Choroid plexus epithelial cell (primary cell): Measurements from ENCODE around the gene CCDC152.
A peak's percentile ranks its signal among the peaks of the same experiment; 100 is the strongest.

ENCODE experiments used
- DNase-seq: peaks from one replicate; pipeline ENCODE4 v3.0.0-alpha.2; 2010; ENCODE audit warnings: low read depth
- H3K4me3 ChIP-seq: 2 replicates; pipeline ENCODE4 v1.5.1; 2011; ENCODE audit warnings: low read depth, mild to moderate bottlenecking, control low read depth, low read length, moderate library complexity
- TF ChIP-seq, protein P1 (sequence below): conservative IDR thresholded peaks from 2 replicates; pipeline ENCODE4 v1.5.1; 2011; ENCODE audit warnings: low read depth, mild to moderate bottlenecking, control low read depth, inconsistent platforms, low read length, moderate library complexity

The CCDC152 gene

DNA sequence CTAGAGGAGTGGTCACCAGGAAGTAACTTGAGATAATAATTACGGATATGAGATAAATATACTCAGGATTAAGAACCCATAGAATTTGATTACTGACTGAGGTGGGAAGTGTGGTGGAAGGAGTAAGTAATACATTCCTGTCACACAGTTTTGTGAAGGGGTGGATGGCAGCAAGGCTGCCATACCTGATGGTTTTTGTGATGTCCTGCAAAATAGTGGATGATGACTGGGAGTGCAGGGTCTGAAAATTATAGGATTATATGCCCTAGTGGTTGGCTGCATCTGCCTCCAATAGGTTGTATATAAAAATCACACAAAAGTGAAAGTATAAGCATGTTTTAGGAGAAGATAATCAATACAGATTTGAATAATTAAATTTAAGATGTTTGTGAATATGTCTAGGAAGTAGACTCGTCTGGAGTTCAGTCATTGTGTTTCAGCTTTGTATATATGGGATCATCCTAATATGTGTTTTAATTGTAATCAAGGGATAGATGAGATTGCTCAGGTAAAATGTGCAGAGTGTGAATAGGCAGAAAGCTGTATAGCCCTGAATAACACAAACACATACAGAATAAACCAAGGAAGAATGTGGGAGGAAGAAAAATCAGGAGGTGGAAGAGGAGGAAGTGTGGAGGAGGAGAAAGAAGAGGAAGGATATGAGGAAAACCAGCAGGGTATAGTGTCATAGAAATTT lies 49.5 kb downstream of the CCDC152 start:
- TF ChIP-seq, protein P1, sequence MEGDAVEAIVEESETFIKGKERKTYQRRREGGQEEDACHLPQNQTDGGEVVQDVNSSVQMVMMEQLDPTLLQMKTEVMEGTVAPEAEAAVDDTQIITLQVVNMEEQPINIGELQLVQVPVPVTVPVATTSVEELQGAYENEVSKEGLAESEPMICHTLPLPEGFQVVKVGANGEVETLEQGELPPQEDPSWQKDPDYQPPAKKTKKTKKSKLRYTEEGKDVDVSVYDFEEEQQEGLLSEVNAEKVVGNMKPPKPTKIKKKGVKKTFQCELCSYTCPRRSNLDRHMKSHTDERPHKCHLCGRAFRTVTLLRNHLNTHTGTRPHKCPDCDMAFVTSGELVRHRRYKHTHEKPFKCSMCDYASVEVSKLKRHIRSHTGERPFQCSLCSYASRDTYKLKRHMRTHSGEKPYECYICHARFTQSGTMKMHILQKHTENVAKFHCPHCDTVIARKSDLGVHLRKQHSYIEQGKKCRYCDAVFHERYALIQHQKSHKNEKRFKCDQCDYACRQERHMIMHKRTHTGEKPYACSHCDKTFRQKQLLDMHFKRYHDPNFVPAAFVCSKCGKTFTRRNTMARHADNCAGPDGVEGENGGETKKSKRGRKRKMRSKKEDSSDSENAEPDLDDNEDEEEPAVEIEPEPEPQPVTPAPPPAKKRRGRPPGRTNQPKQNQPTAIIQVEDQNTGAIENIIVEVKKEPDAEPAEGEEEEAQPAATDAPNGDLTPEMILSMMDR = no peak
- H3K4me3 ChIP-seq = no peak overlapping the region
- no peak for DNase-seq

DNA sequence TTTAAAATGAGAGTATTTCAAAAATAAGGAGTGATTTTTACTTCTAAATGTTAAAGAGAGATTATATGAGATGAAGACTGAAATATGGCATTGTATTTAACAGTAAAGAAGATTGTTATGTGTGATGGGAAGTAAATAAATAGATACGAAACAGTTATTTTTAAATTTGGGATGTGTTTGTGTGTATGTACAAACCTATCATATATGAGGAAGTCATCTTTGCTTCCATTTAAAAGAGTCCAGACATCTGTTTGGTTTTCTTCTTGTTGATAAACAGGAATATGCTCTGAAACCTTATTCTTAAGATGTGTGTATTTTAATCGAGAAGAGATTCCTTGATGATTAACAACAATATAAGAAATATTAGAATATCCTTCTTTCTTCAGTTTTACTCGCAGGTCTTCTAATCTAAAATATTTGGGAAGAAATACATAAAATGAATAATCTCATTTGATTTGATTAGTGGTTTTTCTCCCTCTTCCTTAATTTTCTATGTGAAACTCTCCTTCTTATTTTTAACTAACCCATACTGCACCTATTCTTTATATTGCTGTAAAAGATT lies 50.2 kb downstream of the CCDC152 start:
- no peak for DNase-seq
- H3K4me3 ChIP-seq = no peak overlapping the region
- TF ChIP-seq, protein P1 = no peak

DNA sequence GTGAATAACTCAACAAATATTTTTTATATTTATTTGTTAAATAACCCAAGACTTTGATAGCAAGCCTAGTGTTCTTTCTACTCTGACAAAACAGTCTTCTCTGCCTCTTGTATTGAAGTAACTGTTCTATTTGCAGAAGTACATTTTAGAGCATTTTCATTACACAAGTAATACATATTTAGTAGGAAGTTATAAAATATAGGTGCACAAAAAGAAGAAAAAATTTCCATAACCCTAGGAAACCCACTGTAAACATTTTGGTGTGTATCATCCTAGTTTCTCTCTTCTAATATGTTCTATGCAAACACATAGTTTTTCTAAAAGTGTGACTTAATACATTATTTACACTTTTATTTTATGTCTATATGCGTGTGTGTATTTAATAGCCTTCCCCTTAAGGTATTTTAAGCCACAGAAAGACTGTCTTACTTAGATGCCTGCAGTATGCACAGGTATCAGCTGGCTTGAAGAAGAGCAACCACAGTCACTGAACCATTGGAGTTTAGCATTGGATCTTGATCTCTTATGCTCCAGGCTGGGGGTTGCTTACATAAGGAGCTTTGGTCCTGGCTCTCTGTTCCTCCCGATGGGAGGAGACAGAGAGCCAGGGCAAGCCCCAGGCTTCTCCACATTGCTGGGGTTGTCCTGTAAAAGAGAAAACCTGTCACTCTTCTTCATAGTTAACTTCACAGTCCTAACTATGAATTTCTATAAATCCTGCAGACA lies 51.3 kb downstream of the CCDC152 start:
- no peak overlapping the region for H3K4me3 ChIP-seq
- TF ChIP-seq, protein P1 = peak; percentile 1
- peak; percentile 7 for DNase-seq

DNA sequence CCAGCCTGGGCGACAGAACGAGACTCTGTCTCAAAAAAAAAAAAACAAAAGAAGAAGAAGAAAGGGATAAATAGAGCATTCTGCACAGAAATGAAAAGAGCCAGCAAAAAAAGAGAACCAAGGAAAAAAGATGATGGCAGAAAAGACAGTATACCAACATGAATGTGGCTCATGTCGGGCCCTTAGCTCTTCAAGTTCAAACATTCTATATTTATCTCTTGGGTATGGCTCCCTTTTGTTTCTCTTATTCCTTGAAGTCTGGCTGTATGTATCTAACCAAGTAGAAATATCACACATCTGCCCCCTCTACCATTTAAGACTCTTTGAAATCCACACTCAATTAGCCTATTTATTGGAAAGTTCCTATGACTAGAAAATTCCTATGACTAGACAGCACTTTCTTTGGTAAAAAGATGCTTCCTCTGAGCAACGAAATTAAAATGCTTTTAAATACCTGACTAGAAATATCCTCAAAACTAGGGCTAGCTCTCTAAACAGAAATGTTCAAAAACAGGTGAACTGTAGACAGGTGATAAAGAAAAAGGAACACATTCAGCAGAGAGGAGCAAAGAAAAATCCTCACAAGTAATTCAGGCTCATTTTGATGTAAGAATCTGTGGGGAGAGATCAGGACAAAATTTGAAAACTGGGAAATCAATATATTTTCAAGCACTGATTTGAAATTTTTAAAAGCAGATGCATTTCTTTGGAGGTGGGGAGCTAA lies 52.4 kb downstream of the CCDC152 start:
- TF ChIP-seq, protein P1 = no peak
- no peak overlapping the region for H3K4me3 ChIP-seq
- no peak for DNase-seq

DNA sequence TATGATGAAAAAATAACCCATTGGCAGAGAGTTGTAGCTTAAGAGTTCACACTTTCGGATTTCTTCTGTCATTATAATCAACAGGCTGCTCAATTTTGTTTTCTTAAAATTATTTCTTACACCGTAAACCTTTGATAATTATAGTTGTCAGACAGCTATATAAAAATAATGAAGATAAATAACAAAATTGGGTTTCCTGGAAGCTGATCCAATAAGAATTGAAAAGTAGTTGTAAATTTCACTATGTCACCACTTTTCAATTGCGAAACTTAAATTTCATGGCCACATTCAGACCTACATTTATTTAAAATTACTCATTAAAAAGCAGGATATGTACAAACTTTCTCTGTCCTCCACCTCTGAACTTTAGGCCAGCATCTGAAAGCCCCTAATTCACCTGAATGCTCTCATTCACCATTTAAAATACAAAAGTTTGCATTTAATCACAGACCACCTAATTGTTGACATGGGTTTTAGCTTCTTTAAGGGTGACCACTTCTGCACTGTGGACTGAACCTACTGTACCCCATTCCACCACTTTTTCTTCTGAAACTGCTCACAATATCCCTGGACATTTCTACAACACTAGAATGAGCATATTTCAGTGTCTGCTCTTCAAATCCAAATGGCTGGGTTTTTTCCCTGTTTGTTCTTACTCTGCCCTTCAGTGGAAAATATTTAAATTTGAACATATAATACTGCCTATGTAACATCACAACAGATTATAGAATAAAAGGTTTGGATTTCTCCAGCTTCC lies 54.4 kb downstream of the CCDC152 start:
- DNase-seq = peak; percentile 9
- H3K4me3 ChIP-seq = peak overlapping the region; percentile 32
- TF ChIP-seq, protein P1 = no peak
